B cell (primary cell): ENCODE results near the gene APOL6. TPM values are rescaled to one million over a fixed set of nuclear protein-coding genes. Genes with fewer than 3 reads are reported as not detected.

Source experiments
- ATAC-seq: fragments of 200-7000 bp; cut with Tn5 transposase; one replicate; pipeline ENCODE4 v1.10.0; 2021; ENCODE audit warnings: low read depth, mild to moderate bottlenecking, moderate number of reproducible peaks, moderate library complexity
- CTCF ChIA-PET: fragments of 350-600 bp; sonication (Branson Sonifier 250); formaldehyde crosslinking; loops from one replicate; lab custom pipeline; 2021; ENCODE audit warnings: antibody characterized with exemption, inconsistent platforms; lab: Charles Lee
- POLR2A ChIA-PET: fragments of 350-600 bp; sonication (Branson Sonifier 250); formaldehyde crosslinking; loops from one replicate; lab custom pipeline; 2021; ENCODE audit warnings: antibody characterized with exemption; lab: Charles Lee
- DNase-seq: peaks from one replicate; pipeline ENCODE4 v3.0.0; 2013
- H2AFZ ChIP-seq: 2 replicates; pipeline ENCODE4 v1.6.1; 2012; ENCODE audit warnings: mild to moderate bottlenecking, low read depth, low read length; ENCODE audit not compliant: insufficient read depth, poor library complexity, severe bottlenecking
- H3K27ac ChIP-seq, 2 donors: 1 replicate in 1 of 2; 2 replicates in 1 of 2; pipeline ENCODE4 v1.5.1; 2012 to 2013; ENCODE audit warnings: low read length in 2 of 2, mild to moderate bottlenecking in 2 of 2, moderate library complexity in 1 of 2
- H3K27me3 ChIP-seq, 4 experiments: fragments of 200-600 bp in 1 of 4; sonication (generic) in 1 of 4; replicated peaks in 1 of 4; 1 replicate in 2 of 4; 2 replicates in 2 of 4; pipeline versions ENCODE4 v1.6.1 to v1.7.0; 2013 to 2016; ENCODE audit warnings: low read length in 3 of 4, mild to moderate bottlenecking in 2 of 4, mixed read lengths in 1 of 4, moderate library complexity in 1 of 4; ENCODE audit not compliant: insufficient read depth in 4 of 4, control insufficient read depth in 3 of 4; ENCODE audit errors: control extremely low read depth in 1 of 4
- H3K36me3 ChIP-seq, 2 experiments: replicated peaks in 1 of 2; 1 replicate in 1 of 2; 2 replicates in 1 of 2; pipeline versions ENCODE4 v1.6.1 to v1.7.1; 2013; ENCODE audit warnings: low read length in 1 of 2; ENCODE audit not compliant: insufficient read depth in 2 of 2, control insufficient read depth in 1 of 2; ENCODE audit errors: control extremely low read depth in 1 of 2, extremely low read depth in 1 of 2
- H3K4me1 ChIP-seq, 2 donors: fragments of 200-600 bp in 1 of 2; sonication (generic) in 1 of 2; 1 replicate in 1 of 2; 2 replicates in 1 of 2; pipeline versions ENCODE4 v1.5.1 to v1.6.1; 2013 to 2017; ENCODE audit warnings: low read length in 2 of 2; ENCODE audit not compliant: control insufficient read depth in 2 of 2, insufficient read depth in 2 of 2
- H3K4me2 ChIP-seq: replicated peaks from 2 replicates; pipeline ENCODE3; 2012; ENCODE audit warnings: mild to moderate bottlenecking, low read depth, low read length; ENCODE audit not compliant: poor library complexity, severe bottlenecking
- H3K4me3 ChIP-seq, 5 experiments: fragments of 200-600 bp in 1 of 5; sonication (generic) in 1 of 5; 1 replicate in 3 of 5; 2 replicates in 2 of 5; pipeline versions ENCODE4 v1.5.1 to v1.7.0; 2011 to 2016; ENCODE audit warnings: low read length in 4 of 5, mild to moderate bottlenecking in 4 of 5, low read depth in 2 of 5, control low read depth in 1 of 5, moderate library complexity in 1 of 5; ENCODE audit not compliant: insufficient read depth in 1 of 5; ENCODE audit errors: control extremely low read depth in 1 of 5, extremely low read depth in 1 of 5
- H3K79me2 ChIP-seq: fragments of 200-600 bp; sonication (generic); one replicate; pipeline ENCODE4 v1.6.0; 2016; ENCODE audit warnings: low read length; ENCODE audit not compliant: control insufficient read depth, insufficient read depth
- H3K9ac ChIP-seq: fragments of 200-600 bp; sonication (generic); 2 replicates; pipeline ENCODE4 v1.6.1; 2017; ENCODE audit warnings: mild to moderate bottlenecking, low read length, moderate library complexity
- H3K9me3 ChIP-seq, 3 donors: one replicate each; pipeline versions ENCODE4 v1.6.1 to v1.7.1; 2013; ENCODE audit warnings: low read length in 2 of 3; ENCODE audit not compliant: control insufficient read depth in 2 of 3, insufficient read depth in 1 of 3; ENCODE audit errors: control extremely low read depth in 1 of 3
- H4K20me1 ChIP-seq: 2 replicates; pipeline ENCODE4 v1.6.0; 2012; ENCODE audit warnings: mild to moderate bottlenecking, low read length; ENCODE audit not compliant: insufficient read depth, control insufficient read depth, poor library complexity, severe bottlenecking
- H3K27ac Mint-ChIP-seq: one replicate; pipeline ENCODE4 v1.8.0; 2021; ENCODE audit warnings: mixed read lengths
- H3K27me3 Mint-ChIP-seq: one replicate; pipeline ENCODE4 v1.8.0; 2021; ENCODE audit warnings: mixed read lengths
- H3K4me1 Mint-ChIP-seq: one replicate; pipeline ENCODE4 v1.8.0; 2021; ENCODE audit warnings: mixed read lengths
- H3K4me3 Mint-ChIP-seq: one replicate; pipeline ENCODE4 v1.8.0; 2021; ENCODE audit warnings: mixed read lengths
- H3K9me3 Mint-ChIP-seq: one replicate; pipeline ENCODE4 v1.8.0; 2022; ENCODE audit warnings: mixed read lengths; ENCODE audit not compliant: insufficient read depth
- CTCF ChIP-seq: fragments of 200-600 bp; IDR thresholded peaks from one replicate; pipeline ENCODE4 v1.8.0; 2022; ENCODE audit warnings: antibody characterized with exemption, mild to moderate bottlenecking
- EZH2 ChIP-seq: IDR thresholded peaks from 2 replicates; pipeline ENCODE4 v1.6.1; 2012; ENCODE audit warnings: borderline replicate concordance, low read depth, mild to moderate bottlenecking, moderate library complexity, low read length; ENCODE audit not compliant: insufficient read depth, poor library complexity, severe bottlenecking
- WGBS: methylation state at CpG from one replicate; pipeline ENCODE4 v1.1.5; 2013; ENCODE audit warnings: missing lambda C conversion rate; ENCODE audit not compliant: insufficient coverage; 5-methylcytosine and 5-hydroxymethylcytosine counted together
- intact Hi-C: fragments of 100-400 bp; cut with micrococcal nuclease; formaldehyde crosslinking; loops from one replicate; pipeline ENCODE4 v1.10.0; 2022
- polyA plus RNA-seq: library from polyadenylated mRNA; depleted of rRNA; stranded (reverse); fragments of >200 nt; gene quantifications from 2 replicates; pipeline ENCODE4 v1.2.3, GENCODE V29; 2012
- total RNA-seq, 2 donors: library from RNA; stranded (reverse); fragments of 120-200 nt in 1 of 2; gene quantifications; 1 replicate in 1 of 2; 2 replicates in 1 of 2; pipeline versions ENCODE4 v1.2.3 to v1.2.4, GENCODE V29; 2013 to 2022

APOL6 gene
- total and polyA plus RNA-seq, 2 donors (not counting 1 experiment from before 2014, with no cell fraction given) = 2.3 to 7.0 TPM

- H3K27me3 Mint-ChIP-seq = peaks cover 38% of the 10 kb centered on the region
- POLR2A ChIA-PET = interaction anchor here (0.5 kb wide), 1 partner anchor 428 kb away, joined by 3 read pairs; no protein-coding TSS in a partner anchor
- Histone ChIP-seq H3K4me1 (no peaks in the 10 kb centered on the region), H3K4me3 (no peak within 1 kb of the TSS), H3K27ac (no peak within 1 kb of the TSS), H4K20me1 (no peaks in the 10 kb centered on the region), H3K27me3 (peaks cover 0 to 13% (median 7%) of the 10 kb centered on the region in 4 experiments), H3K36me3 (no peaks in the 10 kb centered on the region), H3K4me2 (no peak within 1 kb of the TSS), H3K9me3 (peaks cover 0 to 9% (median 6%) of the 10 kb centered on the region in 3 donors), H3K9ac (no peak within 1 kb of the TSS), H2AFZ (no peak within 1 kb of the TSS), H3K79me2 (no peaks in the 10 kb centered on the region)
- no peak within 1 kb of the TSS for H3K4me3 Mint-ChIP-seq
- WGBS = no CpG with 5 or more reads among the region's 3 CpGs
- ATAC-seq (no peak), DNase-seq (no peak)
- intact Hi-C loops = no loop called here
- no peak within 1 kb of the TSS for H3K27ac Mint-ChIP-seq
- no peaks in the 10 kb centered on the region for H3K4me1 Mint-ChIP-seq
- CTCF ChIA-PET = no interaction called here
- TF ChIP-seq CTCF (no peak), EZH2 (no peak)
- no peaks in the 10 kb centered on the region for H3K9me3 Mint-ChIP-seq
Observed at GRCh38 chr22:35717572-35717971, 69.3 kb downstream of the APOL6 start, which contains the start of gene APOL5. TSS of gene APOL5 (plus strand) at chr22:35717872. CDS start at chr22:35717872, 0 bp downstream.

Other genes with a start within 250 kb of the APOL6 start
- gene MCM5, start 248.3 kb upstream of the APOL6 start, total RNA-seq = 203 and 221 TPM in 2 replicates
- gene MCM5, start 248.3 kb upstream of the APOL6 start, polyA plus RNA-seq = 91.3 and 112 TPM in 2 replicates
- 0.07 TPM in 2 replicates for gene RASD2, start 107.6 kb upstream of the APOL6 start, total RNA-seq
- 0.07 TPM in 1 of 2 replicates, not detected in the other for gene RASD2, start 107.6 kb upstream of the APOL6 start, polyA plus RNA-seq
- gene MB, start 31.1 kb upstream of the APOL6 start, total RNA-seq = not detected in 2 replicates
- not detected in 2 replicates for gene MB, start 31.1 kb upstream of the APOL6 start, polyA plus RNA-seq
- not detected in 2 replicates for gene APOL5, start 69.4 kb downstream of the APOL6 start, total RNA-seq
- gene APOL5, start 69.4 kb downstream of the APOL6 start, polyA plus RNA-seq = not detected in 2 replicates